ENCODE data around the gene LIME1.

- no peak for TF ChIP-seq CTCF (IDR thresholded peaks at IDR 0.05)
- no peak for TF ChIP-seq POLR2AphosphoS5 (IDR thresholded peaks at IDR 0.05; ENCODE audit: insufficient read depth in 1 of 2, low read depth in 1 of 2)
These were observed 38.5 kb upstream of the LIME1 start for GRCh38 chr20:63697868-63698545.

Measured in vagina (tissue), 2 donors.